GM12874 (cell line): Measurements from ENCODE around the gene NPRL2.

Experiments
- TF ChIP-seq, protein P1 (sequence below): IDR thresholded peaks from 2 replicates; pipeline ENCODE4 v1.5.1; 2011; ENCODE audit warnings: low read depth, mild to moderate bottlenecking, control low read depth, low read length, moderate library complexity; ENCODE audit not compliant: insufficient read depth

The NPRL2 gene

GRCh38 chr3:50323614-50324199 is 26.9 kb downstream of the NPRL2 start:
- TF ChIP-seq, protein P1, sequence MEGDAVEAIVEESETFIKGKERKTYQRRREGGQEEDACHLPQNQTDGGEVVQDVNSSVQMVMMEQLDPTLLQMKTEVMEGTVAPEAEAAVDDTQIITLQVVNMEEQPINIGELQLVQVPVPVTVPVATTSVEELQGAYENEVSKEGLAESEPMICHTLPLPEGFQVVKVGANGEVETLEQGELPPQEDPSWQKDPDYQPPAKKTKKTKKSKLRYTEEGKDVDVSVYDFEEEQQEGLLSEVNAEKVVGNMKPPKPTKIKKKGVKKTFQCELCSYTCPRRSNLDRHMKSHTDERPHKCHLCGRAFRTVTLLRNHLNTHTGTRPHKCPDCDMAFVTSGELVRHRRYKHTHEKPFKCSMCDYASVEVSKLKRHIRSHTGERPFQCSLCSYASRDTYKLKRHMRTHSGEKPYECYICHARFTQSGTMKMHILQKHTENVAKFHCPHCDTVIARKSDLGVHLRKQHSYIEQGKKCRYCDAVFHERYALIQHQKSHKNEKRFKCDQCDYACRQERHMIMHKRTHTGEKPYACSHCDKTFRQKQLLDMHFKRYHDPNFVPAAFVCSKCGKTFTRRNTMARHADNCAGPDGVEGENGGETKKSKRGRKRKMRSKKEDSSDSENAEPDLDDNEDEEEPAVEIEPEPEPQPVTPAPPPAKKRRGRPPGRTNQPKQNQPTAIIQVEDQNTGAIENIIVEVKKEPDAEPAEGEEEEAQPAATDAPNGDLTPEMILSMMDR = no peak

GRCh38 chr3:50323092-50323600 is 27.4 kb downstream of the NPRL2 start:
- TF ChIP-seq, protein P1 = no peak

GRCh38 chr3:50322386-50323091 is 28.0 kb downstream of the NPRL2 start, which contains the start of gene HYAL2:
Gene HYAL2, minus strand, starts transcription at chr3:50322745. Its CDS starts 2,256 bp downstream, at chr3:50320489.
- TF ChIP-seq, protein P1 = no peak

- TF ChIP-seq, protein P1 = no peak
Measured at GRCh38 chr3:50322115-50322385, 28.5 kb downstream of the NPRL2 start.

DNA sequence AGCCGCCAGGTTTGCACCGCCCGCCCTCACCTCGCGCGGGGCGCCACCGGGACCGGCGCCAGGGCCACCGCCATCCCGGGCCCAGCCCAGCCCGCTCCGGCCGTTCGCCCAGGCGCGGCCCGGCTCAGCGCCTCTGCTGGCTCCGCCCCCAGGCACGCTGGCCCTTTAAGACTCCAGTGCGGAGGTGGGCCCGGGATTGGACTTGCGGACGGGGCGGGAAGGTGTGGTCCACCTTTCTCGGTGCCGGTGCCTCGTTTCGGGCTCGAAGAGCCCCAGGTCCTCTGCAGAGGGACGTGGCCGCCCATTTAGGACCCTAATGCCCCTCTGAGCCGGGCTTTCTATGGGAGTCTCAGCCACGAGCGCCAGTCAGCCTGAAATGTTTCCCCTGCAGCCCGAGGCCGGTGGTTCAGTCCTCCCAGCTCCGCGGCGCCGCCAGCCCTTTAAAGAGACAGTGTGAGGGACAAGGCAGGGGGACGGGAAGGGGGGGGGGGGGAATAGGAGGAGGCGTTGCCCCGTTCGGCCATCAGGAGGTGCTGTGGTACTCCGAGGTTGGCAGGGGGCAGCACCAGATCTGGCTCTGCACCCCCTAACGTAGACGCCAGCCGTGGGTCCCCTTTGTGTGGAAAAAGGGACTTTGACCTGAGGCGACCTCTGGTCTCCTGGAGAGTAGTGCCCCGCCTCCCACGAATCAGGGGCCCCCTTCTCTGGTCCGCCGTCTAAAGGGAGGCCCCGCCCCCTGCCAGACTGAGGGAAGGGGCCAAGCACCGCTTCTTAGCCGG is 29.1 kb downstream of the NPRL2 start:
- TF ChIP-seq, protein P1 = peak; percentile 75

DNA sequence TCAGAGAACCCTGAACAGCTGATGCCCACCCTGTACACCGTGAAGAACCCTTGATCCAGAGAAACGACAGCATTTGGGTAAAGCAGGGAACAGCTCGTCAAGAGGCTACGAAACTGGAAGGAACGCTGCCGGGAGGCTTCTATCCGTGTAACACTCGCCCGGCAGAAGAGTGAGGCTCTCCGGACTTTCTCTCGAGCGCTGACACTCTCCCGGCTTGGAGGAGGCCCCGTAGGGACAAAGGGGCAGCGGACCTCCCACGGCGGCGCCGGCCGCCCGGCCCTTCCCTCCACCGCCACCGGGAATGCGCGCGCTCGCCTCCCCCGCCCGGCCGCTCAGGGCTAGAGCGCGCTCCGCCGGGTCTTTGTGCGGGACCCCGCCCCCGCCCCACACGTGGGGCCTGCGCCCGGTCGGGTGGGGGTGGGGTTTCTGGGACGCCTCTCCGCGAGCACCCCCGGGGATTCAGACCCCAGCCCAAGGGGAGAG is 29.7 kb downstream of the NPRL2 start:
- TF ChIP-seq, protein P1 = no peak
